Colonic mucosa (tissue), 4 donors: ENCODE data around the gene RYR1. TPM values are rescaled to one million over a fixed set of nuclear protein-coding genes. Genes with fewer than 3 reads are reported as not detected.
"Not testable (repeated sequence)": the region's sequence is repeated elsewhere in the genome, so short reads cannot be mapped to it uniquely, and the experiment has no call there.

Experiments
- DNase-seq: peaks from one replicate; pipeline ENCODE4 v3.0.0-alpha.2; 2020
- H3K27ac ChIP-seq: fragments of 200-600 bp; one replicate; pipeline ENCODE4 v1.8.0; 2021
- H3K27me3 ChIP-seq: fragments of 200-600 bp; one replicate; pipeline ENCODE4 v1.8.0; 2021
- H3K36me3 ChIP-seq: fragments of 200-600 bp; one replicate; pipeline ENCODE4 v1.8.0; 2021
- H3K4me1 ChIP-seq: fragments of 200-600 bp; one replicate; pipeline ENCODE4 v1.8.0; 2021; ENCODE audit warnings: mild to moderate bottlenecking
- H3K4me3 ChIP-seq: fragments of 200-600 bp; one replicate; pipeline ENCODE4 v1.8.0; 2021
- H3K9ac ChIP-seq, 2 donors: one replicate each; pipeline ENCODE4 v1.7.0; 2013; ENCODE audit warnings: control low read depth in 2 of 2, low read depth in 2 of 2, low read length in 2 of 2
- H3K9me3 ChIP-seq: fragments of 200-600 bp; one replicate; pipeline ENCODE4 v1.8.0; 2021
- intact Hi-C: fragments of 100-400 bp; cut with DNase I; formaldehyde crosslinking; loops from one replicate; pipeline ENCODE4 v1.14.1; 2022
- total RNA-seq, 2 donors: library from RNA; stranded (reverse); fragmentation: NEBNext Ultra II Directional in 1 of 2; extraction: Animal tissue kit (Norgen Biotek cat#: 25700) in 1 of 2; gene quantifications; one replicate each; pipeline ENCODE4 v1.2.1, GENCODE V29; 2021
- TF ChIP-seq, protein P1 (sequence below): fragments of 200-600 bp; IDR thresholded peaks from one replicate; pipeline ENCODE4 v1.8.0; 2022; ENCODE audit warnings: antibody characterized with exemption, mild to moderate bottlenecking
- donor health status: healthy.
- donor health status: DM: no; HTN: no; CAD: no.
- donor health status: DM: no; HTN: no; CAD: no.

The RYR1 gene
- total RNA-seq, 2 donors from 2014 or later, result 0.64 to 0.89 TPM

DNA sequence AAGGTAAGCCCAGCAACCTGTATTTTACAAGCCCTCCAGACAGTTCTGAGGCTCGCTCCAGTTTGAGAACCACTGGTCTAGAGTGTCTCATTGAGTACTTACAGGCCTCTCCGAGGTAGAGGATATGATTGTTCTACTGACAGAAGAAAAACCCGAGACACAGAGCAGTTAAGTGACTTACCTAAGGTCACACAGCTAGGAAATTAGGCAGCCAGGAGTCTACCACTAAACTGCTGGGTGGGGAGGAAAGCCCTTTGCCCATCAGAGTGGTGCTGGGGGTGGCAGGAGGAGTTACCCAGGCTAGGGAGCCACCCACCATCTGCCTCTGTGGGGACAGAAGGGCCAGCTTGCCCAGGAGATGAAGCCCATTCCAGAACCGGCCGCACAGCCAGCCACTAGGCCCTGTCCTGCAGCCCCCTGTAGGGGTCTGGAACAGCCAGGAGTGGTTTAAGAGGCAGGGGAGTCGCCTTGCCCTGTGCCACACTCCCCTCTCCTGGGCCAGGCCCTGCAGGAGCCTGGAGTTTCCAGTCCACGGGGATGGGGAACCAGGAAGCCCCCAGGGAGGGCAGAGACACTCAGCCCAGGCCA is 8.2 kb upstream of the RYR1 start:
- DNase-seq, result no peak
- TF ChIP-seq, protein P1, sequence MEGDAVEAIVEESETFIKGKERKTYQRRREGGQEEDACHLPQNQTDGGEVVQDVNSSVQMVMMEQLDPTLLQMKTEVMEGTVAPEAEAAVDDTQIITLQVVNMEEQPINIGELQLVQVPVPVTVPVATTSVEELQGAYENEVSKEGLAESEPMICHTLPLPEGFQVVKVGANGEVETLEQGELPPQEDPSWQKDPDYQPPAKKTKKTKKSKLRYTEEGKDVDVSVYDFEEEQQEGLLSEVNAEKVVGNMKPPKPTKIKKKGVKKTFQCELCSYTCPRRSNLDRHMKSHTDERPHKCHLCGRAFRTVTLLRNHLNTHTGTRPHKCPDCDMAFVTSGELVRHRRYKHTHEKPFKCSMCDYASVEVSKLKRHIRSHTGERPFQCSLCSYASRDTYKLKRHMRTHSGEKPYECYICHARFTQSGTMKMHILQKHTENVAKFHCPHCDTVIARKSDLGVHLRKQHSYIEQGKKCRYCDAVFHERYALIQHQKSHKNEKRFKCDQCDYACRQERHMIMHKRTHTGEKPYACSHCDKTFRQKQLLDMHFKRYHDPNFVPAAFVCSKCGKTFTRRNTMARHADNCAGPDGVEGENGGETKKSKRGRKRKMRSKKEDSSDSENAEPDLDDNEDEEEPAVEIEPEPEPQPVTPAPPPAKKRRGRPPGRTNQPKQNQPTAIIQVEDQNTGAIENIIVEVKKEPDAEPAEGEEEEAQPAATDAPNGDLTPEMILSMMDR, result no peak
- H3K4me1 ChIP-seq, result no peaks in the 10 kb centered on the region
- H3K27ac ChIP-seq, result no peak overlapping the region
- intact Hi-C loops, result no loop called here
- no peaks in the 10 kb centered on the region for H3K27me3 ChIP-seq
- peak overlapping the region in 1 of 2 donors; percentile 35 for H3K9ac ChIP-seq
- no peaks in the 10 kb centered on the region for H3K36me3 ChIP-seq
- H3K9me3 ChIP-seq, result no peaks in the 10 kb centered on the region
- H3K4me3 ChIP-seq, result peak overlapping the region; percentile 5

DNA sequence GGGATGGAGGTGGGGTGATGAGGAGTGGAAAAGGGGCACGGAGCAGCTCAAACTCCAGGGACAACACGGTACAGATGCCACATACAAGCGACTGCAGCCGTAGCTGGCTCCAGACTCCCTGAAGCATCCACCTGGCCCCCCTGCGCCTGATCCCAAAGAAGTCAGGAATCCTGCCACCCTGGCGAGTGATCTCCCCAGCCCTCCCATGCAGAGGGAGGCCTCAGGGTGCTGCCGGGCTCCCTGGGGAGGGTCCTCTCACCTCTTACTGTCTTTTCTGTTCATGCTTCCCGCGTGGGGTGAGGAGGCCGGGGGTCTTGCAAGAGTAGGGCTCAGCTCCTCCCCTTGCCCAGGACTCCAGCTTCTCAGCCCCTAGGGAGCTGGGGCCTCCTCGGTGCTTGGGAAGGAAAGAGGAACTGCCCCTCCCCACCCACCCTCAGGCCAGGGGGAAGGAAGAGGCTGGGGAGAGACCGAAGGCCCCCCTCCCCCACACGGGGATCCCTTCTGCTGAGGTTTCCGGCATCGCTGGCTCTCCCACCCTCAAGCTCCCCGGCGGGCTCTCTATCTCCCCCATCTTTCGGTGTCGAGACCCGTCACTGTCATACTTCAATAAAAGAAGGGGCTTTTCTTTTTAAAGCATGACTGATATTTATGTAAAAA is 7.6 kb upstream of the RYR1 start, which contains the start of gene RASGRP4:
RASGRP4 (minus strand) TSS at position 410 of the 657 bp plus-strand sequence; CDS start at position 282, 128 bp downstream.
- Histone ChIP-seq H3K4me3 (peak within 1 kb of the TSS; percentile 5), H3K27ac (no peak within 1 kb of the TSS), H3K4me1 (no peaks in the 10 kb centered on the region), H3K9me3 (no peaks in the 10 kb centered on the region), H3K36me3 (no peaks in the 10 kb centered on the region), H3K27me3 (no peaks in the 10 kb centered on the region), H3K9ac (peak within 1 kb of the TSS in 1 of 2 donors; percentile 35)
- intact Hi-C loops, result no loop called here
- TF ChIP-seq, protein P1, result no peak
- DNase-seq, result peak; percentile 32

DNA sequence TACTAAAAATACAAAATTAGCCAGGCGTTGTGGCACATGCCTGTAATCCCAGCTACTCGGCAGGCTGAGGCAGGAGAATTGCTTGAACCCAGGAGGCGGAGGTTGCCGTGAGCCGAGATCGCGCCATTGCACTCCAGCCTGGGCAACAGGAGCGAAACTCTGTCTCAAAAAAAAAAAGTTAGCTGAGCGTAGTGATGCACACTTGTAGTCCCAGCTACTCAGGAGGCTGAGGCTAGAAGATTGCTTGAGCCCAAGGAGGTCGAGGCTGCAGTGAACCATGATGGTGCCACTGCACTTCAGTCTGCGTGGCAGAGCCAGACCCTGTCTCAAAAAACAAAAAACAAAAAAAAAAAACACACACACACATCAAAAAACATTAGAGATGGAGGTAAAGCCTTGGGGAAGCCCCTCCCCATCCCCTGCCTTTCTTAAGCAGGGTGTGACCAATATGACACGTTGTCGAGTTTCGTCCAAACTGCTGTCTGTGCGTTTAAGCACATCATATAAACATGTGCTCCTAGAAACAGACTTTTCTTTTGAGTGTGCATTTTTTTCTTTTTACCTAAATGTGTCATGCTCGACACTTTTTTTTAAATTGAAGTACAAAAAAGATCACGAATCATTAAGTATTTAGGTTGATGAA is 6.3 kb upstream of the RYR1 start:
- H3K9ac ChIP-seq, H3K27ac ChIP-seq, intact Hi-C loops, H3K36me3 ChIP-seq, H3K27me3 ChIP-seq, H3K9me3 ChIP-seq, H3K4me1 ChIP-seq, DNase-seq, H3K4me3 ChIP-seq: not testable (repeated sequence)

DNA sequence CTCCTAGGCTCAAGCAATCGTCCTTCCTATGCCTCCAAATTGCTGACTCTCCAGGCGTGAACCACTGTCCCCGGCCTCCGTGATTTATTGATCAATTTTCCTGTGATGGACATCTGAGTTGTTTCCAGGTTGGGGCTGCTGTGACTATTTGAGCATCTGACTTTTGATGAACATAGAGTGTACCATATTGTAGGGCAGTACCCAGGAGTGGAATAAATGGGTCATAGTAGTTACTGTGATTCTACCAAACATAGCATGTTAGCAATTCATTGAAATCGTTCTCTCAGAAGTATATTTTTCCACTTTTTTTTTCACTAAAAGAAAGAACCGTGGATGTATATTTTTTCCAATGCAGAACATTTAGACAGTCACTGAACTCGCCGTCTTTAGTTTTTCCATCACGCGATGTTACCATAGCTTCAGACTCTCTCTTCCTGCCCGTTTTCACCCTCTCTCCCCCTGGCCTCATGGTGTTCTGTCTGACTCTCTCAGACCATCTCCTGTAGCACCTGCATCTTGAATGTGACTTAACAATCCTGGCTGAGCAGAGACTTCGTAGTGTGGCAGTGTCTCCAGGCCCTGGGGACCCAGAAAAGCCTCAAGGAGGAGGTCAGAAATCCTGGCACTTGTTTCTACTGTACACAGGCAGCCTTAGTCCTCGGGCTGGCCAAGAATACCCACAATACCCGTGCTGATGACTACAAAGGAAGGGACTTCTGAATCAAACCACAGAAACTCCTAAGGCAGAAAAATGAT is 4.3 kb upstream of the RYR1 start:
- Histone ChIP-seq H3K9me3 (no peaks in the 10 kb centered on the region), H3K27me3 (no peaks in the 10 kb centered on the region), H3K9ac (no peak overlapping the region), H3K4me3 (no peak overlapping the region), H3K4me1 (no peaks in the 10 kb centered on the region), H3K36me3 (no peaks in the 10 kb centered on the region), H3K27ac (no peak overlapping the region)
- DNase-seq, result no peak
- intact Hi-C loops, result no loop called here
- TF ChIP-seq, protein P1, result no peak

DNA sequence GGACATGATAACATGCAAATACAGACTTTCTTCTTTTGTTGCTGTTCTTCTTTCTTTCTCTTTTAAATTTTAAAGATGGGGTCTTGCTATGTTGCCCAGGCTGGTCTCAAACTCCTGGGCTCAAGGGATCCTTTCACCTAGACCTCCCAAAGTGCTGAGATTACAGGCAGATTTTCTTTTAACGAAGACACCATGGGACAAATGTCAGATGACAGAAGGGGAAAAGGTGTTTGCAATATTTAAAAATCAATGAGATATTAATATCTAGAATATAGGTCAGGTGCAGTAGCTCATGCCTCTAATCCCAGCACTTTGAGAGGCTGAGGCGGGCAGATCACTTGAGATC is 3.7 kb upstream of the RYR1 start:
- Histone ChIP-seq H3K9ac (no peak overlapping the region), H3K4me3 (no peak overlapping the region), H3K27ac (no peak overlapping the region), H3K36me3 (no peaks in the 10 kb centered on the region), H3K27me3 (no peaks in the 10 kb centered on the region), H3K9me3 (no peaks in the 10 kb centered on the region), H3K4me1 (no peaks in the 10 kb centered on the region)
- TF ChIP-seq, protein P1, result no peak
- no peak for DNase-seq
- intact Hi-C loops, result no loop called here
